CD4-positive, alpha-beta T cell treated with Interleukin-4 for 4 hours (primary cell): ENCODE results near the gene TMEM125.

ENCODE experiments used
- DNase-seq: peaks from one replicate; pipeline ENCODE4 v3.0.0-alpha.2; 2020

TMEM125 gene

DNA sequence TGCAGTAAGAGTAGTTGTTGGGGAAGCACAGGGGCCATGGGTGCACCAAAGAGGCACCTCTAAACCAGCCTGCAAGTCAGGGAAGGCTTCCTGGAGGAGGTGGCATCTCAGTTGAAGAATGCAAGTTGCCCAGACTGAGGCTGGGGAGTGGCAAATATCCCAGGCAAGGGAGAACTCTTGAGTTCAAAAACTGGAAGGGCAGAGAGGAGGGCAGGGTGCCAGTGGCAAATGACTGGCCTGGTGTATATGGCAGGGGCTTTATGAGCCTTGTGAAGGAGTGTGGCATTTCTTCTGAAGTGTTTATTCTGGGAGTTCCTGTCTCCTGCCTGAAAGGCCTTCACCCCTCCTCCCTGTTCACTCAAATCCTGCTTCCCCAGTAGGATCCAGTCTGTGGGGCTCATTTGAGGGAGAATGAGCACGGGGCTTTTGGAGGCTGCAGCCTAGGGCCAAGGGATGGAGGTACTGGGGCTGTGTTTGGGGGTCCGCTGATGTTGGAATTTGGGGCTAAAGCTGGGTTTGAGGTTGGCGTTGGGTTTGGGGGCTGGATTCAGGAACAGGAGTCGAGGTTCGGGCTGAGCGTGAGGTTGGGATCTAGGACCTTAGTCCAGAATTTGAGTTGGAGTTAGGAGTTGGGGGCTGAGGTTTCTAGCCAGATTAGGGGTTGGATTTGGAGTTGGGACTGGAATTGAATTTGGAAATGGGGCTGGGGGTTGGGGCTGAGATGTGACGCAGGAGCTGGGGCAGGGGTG lies at the start of gene TMEM125:
TMEM125 (plus strand) TSS at position 357 of the 749 bp plus-strand sequence. CDS start 2,740 bp downstream, outside the sequence.
- no peak for DNase-seq

GRCh38 chr1:43220905-43221778 lies 48.6 kb upstream of the TMEM125 start:
- no peak for DNase-seq

DNA sequence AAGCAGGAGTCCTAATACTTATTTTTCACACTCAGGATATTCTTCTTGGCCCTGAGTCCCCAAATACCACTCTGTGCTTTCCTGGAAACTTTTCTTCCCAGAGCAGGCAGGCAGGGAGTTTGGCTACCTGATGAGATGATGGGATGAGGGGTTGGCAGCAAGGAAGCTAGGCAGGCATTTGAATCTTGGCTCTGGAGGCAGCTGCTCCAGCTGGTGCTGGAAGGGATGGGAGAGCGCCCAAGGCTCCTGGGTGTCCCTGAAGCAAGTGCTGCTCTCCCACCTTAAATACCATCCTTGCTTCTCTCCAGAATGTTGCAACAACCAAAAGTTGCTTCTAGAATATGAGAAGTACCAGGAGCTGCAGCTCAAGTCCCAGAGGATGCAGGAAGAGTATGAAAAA lies 48.0 kb upstream of the TMEM125 start:
- DNase-seq = no peak

- DNase-seq = no peak
Observed at GRCh38 chr1:43222879-43223278, 46.9 kb upstream of the TMEM125 start.

- no peak for DNase-seq
Observed at GRCh38 chr1:43225168-43225567, 44.6 kb upstream of the TMEM125 start.

GRCh38 chr1:43227143-43227764 lies 42.5 kb upstream of the TMEM125 start:
- DNase-seq = peak; percentile 71

GRCh38 chr1:43229826-43230780 lies 39.7 kb upstream of the TMEM125 start:
- no peak for DNase-seq

DNA sequence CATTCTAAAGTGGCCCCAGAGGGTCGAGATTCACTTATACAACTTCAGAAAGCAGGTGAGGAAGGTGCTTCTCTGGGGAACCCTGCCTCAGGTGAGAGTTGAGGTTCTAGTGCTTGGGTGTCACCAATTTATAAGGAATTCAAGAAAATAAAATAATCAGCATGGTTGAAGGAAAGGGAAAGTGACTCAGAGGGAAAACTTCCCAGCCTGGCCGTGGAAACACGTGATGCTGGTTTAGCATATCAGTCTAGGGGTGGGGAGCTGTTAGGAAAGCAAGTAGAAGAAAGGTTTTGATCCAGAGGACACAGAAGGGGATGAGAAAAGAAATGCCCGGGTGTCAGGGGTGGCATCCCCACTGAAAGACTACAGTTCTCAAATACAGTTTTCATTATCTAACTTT lies 37.7 kb upstream of the TMEM125 start:
- DNase-seq = no peak

- DNase-seq = no peak
Observed at GRCh38 chr1:43232482-43232881, 37.3 kb upstream of the TMEM125 start.

GRCh38 chr1:43233631-43234030 lies 36.2 kb upstream of the TMEM125 start:
- no peak for DNase-seq

- no peak for DNase-seq
Observed at GRCh38 chr1:43234267-43234666, 35.5 kb upstream of the TMEM125 start.

GRCh38 chr1:43235040-43235439 lies 34.7 kb upstream of the TMEM125 start:
- no peak for DNase-seq

- DNase-seq = no peak
Observed at GRCh38 chr1:43235451-43236121, 34.2 kb upstream of the TMEM125 start.

DNA sequence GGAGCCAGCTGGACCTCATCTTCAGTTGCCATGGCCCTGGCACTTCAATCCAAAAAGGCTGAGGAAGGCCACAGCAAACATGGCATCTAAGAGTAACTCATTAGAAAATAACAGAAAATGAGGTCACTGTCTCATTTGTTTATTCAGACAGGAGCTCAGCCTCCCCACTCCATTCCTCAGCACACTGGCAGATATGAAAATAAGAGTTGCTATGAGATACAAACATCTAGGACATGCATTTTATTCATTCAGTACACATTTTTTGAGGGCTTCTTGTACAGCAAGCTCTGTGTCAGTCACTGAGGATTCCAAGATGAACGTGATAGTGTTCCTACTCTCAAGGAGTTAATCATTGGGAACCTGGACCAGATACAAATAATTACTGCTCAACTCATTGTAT lies 32.7 kb upstream of the TMEM125 start:
- DNase-seq = no peak

DNA sequence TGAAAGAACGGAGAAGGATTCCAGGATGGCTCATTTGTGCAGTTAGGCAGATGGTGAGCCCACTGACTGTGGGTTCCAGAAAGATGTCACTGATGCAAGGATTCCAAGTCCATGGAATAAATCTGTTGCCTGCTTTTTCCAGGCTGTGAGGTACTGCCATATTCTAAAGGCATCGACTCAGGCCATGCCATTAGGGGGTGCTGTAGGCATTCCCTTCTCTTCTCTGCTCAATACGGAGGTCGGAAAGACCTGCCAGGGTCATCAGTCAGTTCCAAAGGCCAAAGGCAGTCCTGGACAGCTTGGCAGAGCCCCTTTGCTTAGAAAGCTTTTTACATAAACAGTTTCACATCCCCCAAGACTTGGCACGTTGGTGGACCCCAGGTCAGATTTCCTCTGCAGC lies 31.7 kb upstream of the TMEM125 start:
- DNase-seq = peak; percentile 11

GRCh38 chr1:43238991-43239469 lies 30.8 kb upstream of the TMEM125 start:
- DNase-seq = no peak

- no peak for DNase-seq
Observed at GRCh38 chr1:43239484-43239883, 30.3 kb upstream of the TMEM125 start.

GRCh38 chr1:43241413-43241836 lies 28.4 kb upstream of the TMEM125 start:
- DNase-seq = no peak

DNA sequence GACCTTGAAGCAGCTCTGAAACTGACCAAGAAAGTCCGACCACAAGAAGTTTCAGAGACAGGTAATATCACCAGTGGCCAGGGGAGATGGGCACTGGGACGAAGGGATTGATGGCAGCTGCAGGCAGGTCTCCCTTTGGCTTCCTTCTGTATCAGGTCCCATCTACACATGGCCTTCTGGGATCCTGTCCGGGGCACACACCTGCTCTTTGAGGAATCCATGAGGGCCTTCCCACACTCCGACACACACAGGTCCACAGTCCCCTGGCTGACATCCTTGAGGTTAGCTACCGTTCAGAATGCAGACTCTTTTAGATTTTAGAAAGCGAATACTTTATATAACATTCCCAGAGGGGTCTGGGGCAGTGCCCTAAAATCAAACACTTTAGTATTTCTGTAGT lies 26.5 kb upstream of the TMEM125 start:
- no peak for DNase-seq

DNA sequence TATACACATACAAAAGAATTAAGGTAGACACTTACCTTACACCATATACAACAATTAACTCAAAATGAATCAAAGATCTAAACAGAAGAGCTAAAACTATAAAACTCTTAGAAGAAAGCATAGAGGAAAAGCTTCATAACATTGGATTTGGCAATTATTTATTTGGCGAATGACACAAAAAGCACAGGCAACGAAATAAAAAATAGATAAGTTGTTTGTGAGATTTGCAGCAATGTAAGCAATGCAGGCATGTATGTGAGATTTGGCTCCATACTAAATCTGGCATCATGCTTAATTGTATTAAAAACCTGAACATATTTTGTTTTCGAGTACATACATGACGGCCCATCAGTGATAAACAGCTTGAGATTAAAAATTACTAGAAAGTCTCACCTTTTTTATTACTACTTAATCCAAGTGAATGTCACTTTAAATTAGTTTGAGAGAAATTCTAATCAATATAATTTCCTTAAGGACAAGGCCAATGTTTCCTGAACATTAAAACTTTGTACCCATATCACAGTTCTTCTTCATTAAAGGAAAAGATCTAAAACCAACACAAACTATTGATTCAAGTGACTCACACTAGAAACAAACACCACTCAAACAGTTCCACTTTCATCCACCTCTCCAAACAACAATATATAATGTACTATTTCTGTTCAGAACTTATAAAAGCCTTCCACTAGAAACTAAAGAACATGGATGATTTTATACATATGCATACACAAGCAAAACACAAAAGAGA lies 23.1 kb upstream of the TMEM125 start:
- no peak for DNase-seq
